ENCODE results near the gene MBD3L3.
"Not testable (repeated sequence)": the region's sequence is repeated elsewhere in the genome, so short reads cannot be mapped to it uniquely, and the experiment has no call there.

GRCh38 chr19:7058576-7058975 lies at the start of gene MBD3L3:
- TF ChIP-seq POLR2A (IDR thresholded peaks at IDR 0.05; ENCODE audit: low read depth, low read length); CTCF (IDR thresholded peaks at IDR 0.05 in 2 of 3, conservative IDR thresholded peaks at IDR 0.05 in 1 of 3; ENCODE audit: control insufficient read depth in 2 of 3, extremely low read depth in 1 of 3, insufficient read depth in 1 of 3, low read depth in 3 of 3, low read length in 3 of 3); BCLAF1 (IDR thresholded peaks at IDR 0.05); EP300 (IDR thresholded peaks at IDR 0.05; ENCODE audit: borderline replicate concordance in 1 of 2, control insufficient read depth in 1 of 2, low read depth in 2 of 2, low read length in 2 of 2): not testable (repeated sequence)

Data from GM12878 (cell line).